ENCODE results near the gene GAGE10. TPM values are rescaled to one million over a fixed set of nuclear protein-coding genes. Genes with fewer than 3 reads are reported as not detected.
"Not testable (repeated sequence)": the region's sequence is repeated elsewhere in the genome, so short reads cannot be mapped to it uniquely, and the experiment has no call there.

The GAGE10 gene
- total RNA-seq, 2 donors from 2014 or later: not detected

- DNase-seq (ENCODE audit: low spot score); H3K4me1 Mint-ChIP-seq (ENCODE audit: low read depth in 2 of 2); H3K36me3 Mint-ChIP-seq; H3K27me3 Mint-ChIP-seq; H3K4me3 Mint-ChIP-seq; H3K9me3 Mint-ChIP-seq; ATAC-seq; H3K27ac Mint-ChIP-seq: not testable (repeated sequence)
Observed at GRCh38 chrX:49321737-49322136, 18.3 kb downstream of the GAGE10 start, which contains the start of gene GAGE12J. Gene GAGE12J (plus strand): TSS chrX:49322037. CDS start chrX:49323194, 1,157 bp downstream.

- not testable (repeated sequence) for H3K27ac Mint-ChIP-seq; H3K4me3 Mint-ChIP-seq; H3K36me3 Mint-ChIP-seq; H3K27me3 Mint-ChIP-seq; ATAC-seq; H3K9me3 Mint-ChIP-seq; DNase-seq (ENCODE audit: low spot score); H3K4me1 Mint-ChIP-seq (ENCODE audit: low read depth in 2 of 2)
Observed at GRCh38 chrX:49322266-49322665, 18.8 kb downstream of the GAGE10 start.

- not testable (repeated sequence) for DNase-seq (ENCODE audit: low spot score); H3K27me3 Mint-ChIP-seq; H3K27ac Mint-ChIP-seq; H3K4me3 Mint-ChIP-seq; H3K9me3 Mint-ChIP-seq; H3K4me1 Mint-ChIP-seq (ENCODE audit: low read depth in 2 of 2); ATAC-seq; H3K36me3 Mint-ChIP-seq
Observed at GRCh38 chrX:49323735-49324134, 20.3 kb downstream of the GAGE10 start.

- H3K4me1 Mint-ChIP-seq (ENCODE audit: low read depth in 2 of 2); DNase-seq (ENCODE audit: low spot score); H3K27me3 Mint-ChIP-seq; H3K27ac Mint-ChIP-seq; H3K9me3 Mint-ChIP-seq; H3K4me3 Mint-ChIP-seq; ATAC-seq; H3K36me3 Mint-ChIP-seq: not testable (repeated sequence)
Observed at GRCh38 chrX:49330421-49330820, 27.0 kb downstream of the GAGE10 start.

- H3K4me3 Mint-ChIP-seq; H3K27me3 Mint-ChIP-seq; H3K27ac Mint-ChIP-seq; DNase-seq (ENCODE audit: low spot score); H3K4me1 Mint-ChIP-seq (ENCODE audit: low read depth in 2 of 2); ATAC-seq; H3K36me3 Mint-ChIP-seq; H3K9me3 Mint-ChIP-seq: not testable (repeated sequence)
Observed at GRCh38 chrX:49331282-49331681, 27.8 kb downstream of the GAGE10 start, which contains the start of gene GAGE13. Gene GAGE13 (plus strand): TSS chrX:49331582. CDS start chrX:49332738, 1,156 bp downstream.

- not testable (repeated sequence) for H3K4me1 Mint-ChIP-seq (ENCODE audit: low read depth in 2 of 2); H3K27me3 Mint-ChIP-seq; H3K36me3 Mint-ChIP-seq; ATAC-seq; DNase-seq (ENCODE audit: low spot score); H3K9me3 Mint-ChIP-seq; H3K27ac Mint-ChIP-seq; H3K4me3 Mint-ChIP-seq
Observed at GRCh38 chrX:49331841-49332240, 28.4 kb downstream of the GAGE10 start.

- not testable (repeated sequence) for H3K36me3 Mint-ChIP-seq
Observed at GRCh38 chrX:49341449-49341848, 38.0 kb downstream of the GAGE10 start.

GRCh38 chrX:49344496-49345175 is 41.2 kb downstream of the GAGE10 start:
- not testable (repeated sequence) for H3K36me3 Mint-ChIP-seq; H3K4me3 Mint-ChIP-seq; H3K9me3 Mint-ChIP-seq; H3K27ac Mint-ChIP-seq; DNase-seq (ENCODE audit: low spot score); H3K4me1 Mint-ChIP-seq (ENCODE audit: low read depth in 2 of 2); H3K27me3 Mint-ChIP-seq; ATAC-seq

More at GRCh38 chrX:49341449-49341848, 38.0 kb downstream of the GAGE10 start:
- not testable (repeated sequence) for H3K27me3 Mint-ChIP-seq; H3K4me1 Mint-ChIP-seq (ENCODE audit: low read depth in 2 of 2); H3K27ac Mint-ChIP-seq; H3K9me3 Mint-ChIP-seq; ATAC-seq; H3K4me3 Mint-ChIP-seq
- peak; percentile 75 for DNase-seq (ENCODE audit: low spot score)

- H3K36me3 Mint-ChIP-seq; H3K27me3 Mint-ChIP-seq; H3K4me1 Mint-ChIP-seq (ENCODE audit: low read depth in 2 of 2); H3K9me3 Mint-ChIP-seq; H3K4me3 Mint-ChIP-seq; DNase-seq (ENCODE audit: low spot score); H3K27ac Mint-ChIP-seq; ATAC-seq: not testable (repeated sequence)
Observed at GRCh38 chrX:49345402-49345801, 42.0 kb downstream of the GAGE10 start.

- not testable (repeated sequence) for H3K27me3 Mint-ChIP-seq; H3K36me3 Mint-ChIP-seq; H3K4me1 Mint-ChIP-seq (ENCODE audit: low read depth in 2 of 2); H3K4me3 Mint-ChIP-seq; H3K9me3 Mint-ChIP-seq; DNase-seq (ENCODE audit: low spot score); ATAC-seq; H3K27ac Mint-ChIP-seq
Observed at GRCh38 chrX:49346150-49346549, 42.7 kb downstream of the GAGE10 start.

Other genes starting within 250 kb of the GAGE10 start
- 1 to 10 TPM; 5.3 to 9.0 TPM for gene CCDC120, start 244.6 kb upstream of the GAGE10 start, total RNA-seq
- 10 to 100 TPM; 16.4 to 19.5 TPM for gene PRAF2, start 229.6 kb upstream of the GAGE10 start, total RNA-seq
- 10 to 100 TPM; 48.1 to 62.3 TPM for gene WDR45, start 223.8 kb upstream of the GAGE10 start, total RNA-seq
- gene GPKOW, start 179.9 kb upstream of the GAGE10 start, total RNA-seq: 10 to 100 TPM; 19.1 to 27.7 TPM
- 1 to 10 TPM; 1.2 to 1.3 TPM for gene MAGIX, start 140.9 kb upstream of the GAGE10 start, total RNA-seq
- gene PLP2, start 131.7 kb upstream of the GAGE10 start, total RNA-seq: 10 to 100 TPM; 50.6 to 54.0 TPM
- gene PRICKLE3, start 117.3 kb upstream of the GAGE10 start, total RNA-seq: 10 to 100 TPM; 13.1 to 16.0 TPM
- 1 to 10 TPM in 1 of 2 donors, under 1 TPM in 1; 0.84 to 1.7 TPM for gene SYP, start 103.5 kb upstream of the GAGE10 start, total RNA-seq
- gene CACNA1F, start 70.3 kb upstream of the GAGE10 start, total RNA-seq: under 1 TPM in 1 of 2 donors, not detected in 1; 0.14 TPM
- 10 to 100 TPM; 25.6 to 25.7 TPM for gene CCDC22, start 68.2 kb upstream of the GAGE10 start, total RNA-seq
- under 1 TPM; 0.55 to 0.78 TPM for gene FOXP3, start 38.9 kb upstream of the GAGE10 start, total RNA-seq
- 1 to 10 TPM; 3.4 to 3.8 TPM for gene PPP1R3F, start 33.9 kb upstream of the GAGE10 start, total RNA-seq
- not detected for gene GAGE12J, start 18.4 kb downstream of the GAGE10 start, total RNA-seq
- not detected for gene GAGE13, start 27.9 kb downstream of the GAGE10 start, total RNA-seq
- not detected for gene GAGE12C, start 228.5 kb downstream of the GAGE10 start, total RNA-seq
- gene GAGE12D, start 238.1 kb downstream of the GAGE10 start, total RNA-seq: not detected
- not detected for gene GAGE12E, start 247.6 kb downstream of the GAGE10 start, total RNA-seq